HG03575 (cell line): ENCODE data around the gene INO80.

ENCODE experiments used
- ATAC-seq: cut with Tn5 transposase; IDR thresholded peaks from one replicate; pipeline ENCODE4 v1.9.1; 2021; ENCODE audit not compliant: unreplicated experiment, insufficient number of reproducible peaks, low FRiP score; ENCODE audit errors: extremely low read depth

The INO80 gene

GRCh38 chr15:41013691-41014414 is 102.2 kb downstream of the INO80 start:
- no peak for ATAC-seq

- ATAC-seq, result no peak
Observed at GRCh38 chr15:41011055-41011815, 104.8 kb downstream of the INO80 start.

- no peak for ATAC-seq
Observed at GRCh38 chr15:41010345-41010744, 105.7 kb downstream of the INO80 start.

GRCh38 chr15:41006479-41006878 is 109.6 kb downstream of the INO80 start:
- ATAC-seq, result no peak

GRCh38 chr15:41004490-41004889 is 111.6 kb downstream of the INO80 start:
- no peak for ATAC-seq

GRCh38 chr15:41001524-41002214 is 114.4 kb downstream of the INO80 start:
- no peak for ATAC-seq

GRCh38 chr15:40999190-40999589 is 116.9 kb downstream of the INO80 start:
- ATAC-seq, result no peak

GRCh38 chr15:40995656-40996055 is 120.4 kb downstream of the INO80 start:
- ATAC-seq, result no peak

GRCh38 chr15:40992825-40993224 is 123.3 kb downstream of the INO80 start:
- no peak for ATAC-seq

GRCh38 chr15:40992241-40992741 is 123.8 kb downstream of the INO80 start:
- ATAC-seq, result no peak

GRCh38 chr15:40991355-40991754 is 124.7 kb downstream of the INO80 start:
- no peak for ATAC-seq

- ATAC-seq, result no peak
Observed at GRCh38 chr15:40990789-40991188, 125.3 kb downstream of the INO80 start.

- no peak for ATAC-seq
Observed at GRCh38 chr15:40990080-40990479, 126.0 kb downstream of the INO80 start.

- ATAC-seq, result no peak
Observed at GRCh38 chr15:40988156-40988555, 127.9 kb downstream of the INO80 start.

GRCh38 chr15:40986820-40987219 is 129.3 kb downstream of the INO80 start:
- ATAC-seq, result no peak

- no peak for ATAC-seq
Observed at GRCh38 chr15:40985541-40986330, 130.3 kb downstream of the INO80 start.

- ATAC-seq, result no peak
Observed at GRCh38 chr15:40984964-40985363, 131.1 kb downstream of the INO80 start.

- ATAC-seq, result no peak
Observed at GRCh38 chr15:40984406-40984805, 131.7 kb downstream of the INO80 start.

- no peak for ATAC-seq
Observed at GRCh38 chr15:40982855-40983254, 133.2 kb downstream of the INO80 start.
